Measurements from ENCODE around the gene SUCLG2.

The SUCLG2 gene

DNA sequence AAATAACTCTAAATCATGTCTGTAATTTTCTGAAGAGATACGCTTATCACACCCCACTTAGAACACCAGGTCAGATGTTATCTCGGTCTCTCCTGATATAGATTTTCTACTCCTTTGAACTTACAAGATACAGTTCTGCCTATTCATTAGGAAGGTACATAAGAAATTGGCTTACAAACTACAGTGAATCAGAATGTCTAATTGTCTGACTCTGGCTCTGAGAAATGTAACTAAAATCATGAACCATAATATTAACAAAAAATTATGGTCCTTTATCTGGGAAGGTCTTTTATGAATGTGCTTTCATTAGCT lies 235.2 kb downstream of the SUCLG2 start:
- DNase-seq (ENCODE audit: extremely low read depth, insufficient read length) = no peak
- H3K27me3 ChIP-seq (replicated peaks; ENCODE audit: control insufficient read depth, insufficient read depth, low read length) = no peaks in the 10 kb centered on the region
- no peak overlapping the region for H3K4me3 ChIP-seq (replicated peaks; ENCODE audit: low read depth, low read length)
- no peaks in the 10 kb centered on the region for H3K36me3 ChIP-seq (ENCODE audit: control insufficient read depth, insufficient read depth, low read length)
- TF ChIP-seq, protein P1, sequence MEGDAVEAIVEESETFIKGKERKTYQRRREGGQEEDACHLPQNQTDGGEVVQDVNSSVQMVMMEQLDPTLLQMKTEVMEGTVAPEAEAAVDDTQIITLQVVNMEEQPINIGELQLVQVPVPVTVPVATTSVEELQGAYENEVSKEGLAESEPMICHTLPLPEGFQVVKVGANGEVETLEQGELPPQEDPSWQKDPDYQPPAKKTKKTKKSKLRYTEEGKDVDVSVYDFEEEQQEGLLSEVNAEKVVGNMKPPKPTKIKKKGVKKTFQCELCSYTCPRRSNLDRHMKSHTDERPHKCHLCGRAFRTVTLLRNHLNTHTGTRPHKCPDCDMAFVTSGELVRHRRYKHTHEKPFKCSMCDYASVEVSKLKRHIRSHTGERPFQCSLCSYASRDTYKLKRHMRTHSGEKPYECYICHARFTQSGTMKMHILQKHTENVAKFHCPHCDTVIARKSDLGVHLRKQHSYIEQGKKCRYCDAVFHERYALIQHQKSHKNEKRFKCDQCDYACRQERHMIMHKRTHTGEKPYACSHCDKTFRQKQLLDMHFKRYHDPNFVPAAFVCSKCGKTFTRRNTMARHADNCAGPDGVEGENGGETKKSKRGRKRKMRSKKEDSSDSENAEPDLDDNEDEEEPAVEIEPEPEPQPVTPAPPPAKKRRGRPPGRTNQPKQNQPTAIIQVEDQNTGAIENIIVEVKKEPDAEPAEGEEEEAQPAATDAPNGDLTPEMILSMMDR (IDR thresholded peaks at IDR 0.05; ENCODE audit: insufficient read depth, low read length, poor library complexity, severe bottlenecking) = no peak

- Histone ChIP-seq H3K27me3 (replicated peaks; ENCODE audit: control insufficient read depth, insufficient read depth, low read length) (no peaks in the 10 kb centered on the region), H3K36me3 (ENCODE audit: control insufficient read depth, insufficient read depth, low read length) (no peaks in the 10 kb centered on the region), H3K4me3 (replicated peaks; ENCODE audit: low read depth, low read length) (no peak overlapping the region)
- TF ChIP-seq, protein P1 (IDR thresholded peaks at IDR 0.05; ENCODE audit: insufficient read depth, low read length, poor library complexity, severe bottlenecking) = no peak
- DNase-seq (ENCODE audit: extremely low read depth, insufficient read length) = no peak
These were observed 235.8 kb downstream of the SUCLG2 start for GRCh38 chr3:67418426-67419217.

GRCh38 chr3:67416703-67417102 lies 237.7 kb downstream of the SUCLG2 start:
- no peak for DNase-seq (ENCODE audit: extremely low read depth, insufficient read length)
- Histone ChIP-seq H3K27me3 (replicated peaks; ENCODE audit: control insufficient read depth, insufficient read depth, low read length) (no peaks in the 10 kb centered on the region), H3K36me3 (ENCODE audit: control insufficient read depth, insufficient read depth, low read length) (no peaks in the 10 kb centered on the region), H3K4me3 (replicated peaks; ENCODE audit: low read depth, low read length) (no peak overlapping the region)
- TF ChIP-seq, protein P1 (IDR thresholded peaks at IDR 0.05; ENCODE audit: insufficient read depth, low read length, poor library complexity, severe bottlenecking) = no peak

GRCh38 chr3:67415511-67415910 lies 238.9 kb downstream of the SUCLG2 start:
- Histone ChIP-seq H3K4me3 (replicated peaks; ENCODE audit: low read depth, low read length) (no peak overlapping the region), H3K36me3 (ENCODE audit: control insufficient read depth, insufficient read depth, low read length) (no peaks in the 10 kb centered on the region), H3K27me3 (replicated peaks; ENCODE audit: control insufficient read depth, insufficient read depth, low read length) (no peaks in the 10 kb centered on the region)
- DNase-seq (ENCODE audit: extremely low read depth, insufficient read length) = no peak
- TF ChIP-seq, protein P1 (IDR thresholded peaks at IDR 0.05; ENCODE audit: insufficient read depth, low read length, poor library complexity, severe bottlenecking) = no peak

- no peak overlapping the region for H3K4me3 ChIP-seq (replicated peaks; ENCODE audit: low read depth, low read length)
- TF ChIP-seq, protein P1 (IDR thresholded peaks at IDR 0.05; ENCODE audit: insufficient read depth, low read length, poor library complexity, severe bottlenecking) = no peak
- DNase-seq (ENCODE audit: extremely low read depth, insufficient read length) = no peak
These were observed 239.7 kb downstream of the SUCLG2 start for GRCh38 chr3:67414740-67415139.

GRCh38 chr3:67405193-67405592 lies 249.2 kb downstream of the SUCLG2 start:
- Histone ChIP-seq H3K4me3 (replicated peaks; ENCODE audit: low read depth, low read length) (no peak overlapping the region), H3K27me3 (replicated peaks; ENCODE audit: control insufficient read depth, insufficient read depth, low read length) (no peaks in the 10 kb centered on the region), H3K36me3 (ENCODE audit: control insufficient read depth, insufficient read depth, low read length) (peaks cover 1% of the 10 kb centered on the region; the same call in 1 of the 2 replicates)
- no peak for DNase-seq (ENCODE audit: extremely low read depth, insufficient read length)
- TF ChIP-seq, protein P1 (IDR thresholded peaks at IDR 0.05; ENCODE audit: insufficient read depth, low read length, poor library complexity, severe bottlenecking) = no peak

More at GRCh38 chr3:67414740-67415139, 239.7 kb downstream of the SUCLG2 start:
- no peaks in the 10 kb centered on the region for H3K36me3 ChIP-seq (ENCODE audit: control insufficient read depth, insufficient read depth, low read length)
- no peaks in the 10 kb centered on the region for H3K27me3 ChIP-seq (replicated peaks; ENCODE audit: control insufficient read depth, insufficient read depth, low read length)

Measured in GM06990 (cell line).